Brain microvascular endothelial cell (primary cell): ENCODE data around the gene CYP11A1.

Source experiments
- DNase-seq: peaks from one replicate; pipeline ENCODE4 v3.0.0-alpha.2; 2020
- H3K27ac ChIP-seq: fragments of 250-450 bp; sonication (Bioruptor Pico); 2 replicates; pipeline ENCODE4 v1.5.1; 2020; ENCODE audit warnings: mild to moderate bottlenecking, moderate library complexity
- H3K27me3 ChIP-seq: fragments of 250-450 bp; sonication (Bioruptor Pico); replicated peaks from 2 replicates; pipeline ENCODE4 v1.5.1; 2020; ENCODE audit warnings: mild to moderate bottlenecking
- H3K36me3 ChIP-seq: fragments of 250-450 bp; sonication (Bioruptor Pico); replicated peaks from 2 replicates; pipeline ENCODE4 v1.5.1; 2020; ENCODE audit warnings: mild to moderate bottlenecking
- H3K4me3 ChIP-seq: 2 replicates; pipeline ENCODE4 v1.5.1; 2011; ENCODE audit warnings: low read depth, mild to moderate bottlenecking, control low read depth, low read length, moderate library complexity
- CTCF ChIP-seq: IDR thresholded peaks from 2 replicates; pipeline ENCODE4 v1.5.1; 2011; ENCODE audit warnings: low read depth, mild to moderate bottlenecking, moderate library complexity, low read length, control low read depth, inconsistent platforms; ENCODE audit errors: missing control alignments
- in situ Hi-C: cut with HindIII; loops from 2 replicates; pipeline ENCODE4 v1.10.0; 2017; ENCODE audit warnings: low sequenced_read_pairs, low pct_ligation_motif_present

Gene CYP11A1

GRCh38 chr15:74402873-74403587, 35.6 kb upstream of the CYP11A1 start:
- Histone ChIP-seq H3K4me3 (no peak overlapping the region), H3K27ac (no peak overlapping the region), H3K27me3 (no peaks in the 10 kb centered on the region), H3K36me3 (no peaks in the 10 kb centered on the region)
- no peak for DNase-seq
- in situ Hi-C loops: no loop called here
- TF ChIP-seq CTCF: no peak

- Histone ChIP-seq H3K36me3 (no peaks in the 10 kb centered on the region), H3K27me3 (no peaks in the 10 kb centered on the region), H3K4me3 (no peak overlapping the region), H3K27ac (no peak overlapping the region)
- in situ Hi-C loops: no loop called here
- TF ChIP-seq CTCF: no peak
- no peak for DNase-seq
Observed at GRCh38 chr15:74402337-74402841, 34.9 kb upstream of the CYP11A1 start.

GRCh38 chr15:74400915-74401757, 33.7 kb upstream of the CYP11A1 start:
- H3K4me3 ChIP-seq: no peak overlapping the region
- H3K36me3 ChIP-seq: no peaks in the 10 kb centered on the region
- H3K27ac ChIP-seq: no peak overlapping the region
- no peak for TF ChIP-seq CTCF
- in situ Hi-C loops: no loop called here
- H3K27me3 ChIP-seq: no peaks in the 10 kb centered on the region
- DNase-seq: no peak

- H3K27ac ChIP-seq: peak overlapping the region; percentile 60
- H3K36me3 ChIP-seq: no peaks in the 10 kb centered on the region
- TF ChIP-seq CTCF: no peak
- in situ Hi-C loops: no loop called here
- DNase-seq: no peak
- H3K4me3 ChIP-seq: no peak overlapping the region
- H3K27me3 ChIP-seq: no peaks in the 10 kb centered on the region
Observed at GRCh38 chr15:74400313-74400860, 32.9 kb upstream of the CYP11A1 start.

GRCh38 chr15:74399511-74400312, 32.3 kb upstream of the CYP11A1 start:
- H3K27ac ChIP-seq: peak overlapping the region; percentile 60
- in situ Hi-C loops: no loop called here
- no peak overlapping the region for H3K4me3 ChIP-seq
- no peaks in the 10 kb centered on the region for H3K27me3 ChIP-seq
- H3K36me3 ChIP-seq: no peaks in the 10 kb centered on the region
- DNase-seq: peak; percentile 45
- TF ChIP-seq CTCF: no peak
